Measurements from ENCODE around the gene TICAM1.

GRCh38 chr19:4870025-4870700, 38.7 kb upstream of the TICAM1 start:
- TF ChIP-seq, protein P1, sequence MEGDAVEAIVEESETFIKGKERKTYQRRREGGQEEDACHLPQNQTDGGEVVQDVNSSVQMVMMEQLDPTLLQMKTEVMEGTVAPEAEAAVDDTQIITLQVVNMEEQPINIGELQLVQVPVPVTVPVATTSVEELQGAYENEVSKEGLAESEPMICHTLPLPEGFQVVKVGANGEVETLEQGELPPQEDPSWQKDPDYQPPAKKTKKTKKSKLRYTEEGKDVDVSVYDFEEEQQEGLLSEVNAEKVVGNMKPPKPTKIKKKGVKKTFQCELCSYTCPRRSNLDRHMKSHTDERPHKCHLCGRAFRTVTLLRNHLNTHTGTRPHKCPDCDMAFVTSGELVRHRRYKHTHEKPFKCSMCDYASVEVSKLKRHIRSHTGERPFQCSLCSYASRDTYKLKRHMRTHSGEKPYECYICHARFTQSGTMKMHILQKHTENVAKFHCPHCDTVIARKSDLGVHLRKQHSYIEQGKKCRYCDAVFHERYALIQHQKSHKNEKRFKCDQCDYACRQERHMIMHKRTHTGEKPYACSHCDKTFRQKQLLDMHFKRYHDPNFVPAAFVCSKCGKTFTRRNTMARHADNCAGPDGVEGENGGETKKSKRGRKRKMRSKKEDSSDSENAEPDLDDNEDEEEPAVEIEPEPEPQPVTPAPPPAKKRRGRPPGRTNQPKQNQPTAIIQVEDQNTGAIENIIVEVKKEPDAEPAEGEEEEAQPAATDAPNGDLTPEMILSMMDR (IDR thresholded peaks at IDR 0.05) = no peak
- no peak for TF ChIP-seq POLR2A (IDR thresholded peaks at IDR 0.05)
- no peak for TF ChIP-seq POLR2AphosphoS5 (IDR thresholded peaks at IDR 0.05)

All from sigmoid colon (tissue), 4 donors.